Upper lobe of left lung (tissue), 4 donors: ENCODE measurements around the gene FOXP1.

ENCODE experiments used
- CTCF ChIP-seq, 6 experiments: fragments of 450-650 bp in 4 of 6; fragments of 200-600 bp in 2 of 6; sonication (generic) in 2 of 6; IDR thresholded peaks; one replicate each; pipeline ENCODE4 v1.5.1; 2016 to 2019; ENCODE audit warnings: antibody characterized with exemption in 6 of 6
- EP300 ChIP-seq, 4 donors: sonication (generic); formaldehyde crosslinking; IDR thresholded peaks; one replicate each; pipeline ENCODE4 v1.5.1; 2017; ENCODE audit warnings: antibody characterized with exemption in 4 of 4, control low read depth in 2 of 4
- POLR2A ChIP-seq, 4 donors: fragments of 450-650 bp; IDR thresholded peaks; one replicate each; pipeline ENCODE4 v1.5.1; 2016 to 2017; ENCODE audit warnings: antibody characterized with exemption in 4 of 4, mild to moderate bottlenecking in 2 of 4
- POLR2AphosphoS5 ChIP-seq, 2 donors: sonication (generic); formaldehyde crosslinking; IDR thresholded peaks; one replicate each; pipeline ENCODE4 v1.5.1; 2017; ENCODE audit warnings: antibody characterized with exemption in 2 of 2

DNA sequence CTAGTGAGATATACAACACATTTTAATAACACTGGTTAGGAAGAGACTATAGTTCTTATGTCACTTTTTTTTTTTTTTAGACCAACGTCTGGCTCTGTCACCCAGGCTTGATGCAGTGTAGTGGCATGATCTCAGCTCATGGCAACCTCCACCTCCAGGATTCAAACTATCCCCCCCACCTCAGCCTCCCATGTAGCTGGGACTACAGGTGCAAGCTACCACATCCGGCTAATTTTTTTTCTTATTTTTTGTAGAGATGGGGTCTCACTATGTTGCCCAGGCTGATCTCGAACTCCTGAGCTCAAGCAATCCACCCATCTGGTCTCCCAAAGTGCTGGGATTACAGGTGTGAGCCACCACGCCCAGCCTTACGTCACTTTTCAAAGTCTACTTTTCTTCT is 100.8 kb downstream of the FOXP1 start:
- TF ChIP-seq POLR2AphosphoS5 (IDR thresholded peaks at IDR 0.05) (no peak), POLR2A (IDR thresholded peaks at IDR 0.05) (no peak), CTCF (IDR thresholded peaks at IDR 0.05) (no peak), EP300 (IDR thresholded peaks at IDR 0.05) (no peak)
